Cardiac muscle cell (in vitro differentiated cells and primary cell): ENCODE results near the gene QPRT. TPM values are rescaled to one million over a fixed set of nuclear protein-coding genes. Genes with fewer than 3 reads are reported as not detected.
"Not testable (repeated sequence)": the region's sequence is repeated elsewhere in the genome, so short reads cannot be mapped to it uniquely, and the experiment has no call there.

Source experiments
- DNase-seq, 2 donors: peaks; one replicate each; pipeline versions ENCODE4 v3.0.0 to v3.0.0-alpha.2; 2010 to 2017; ENCODE audit warnings: low read depth in 1 of 2, low spot score in 1 of 2
- H3K27ac ChIP-seq: fragments of 200-600 bp; sonication (generic); 2 replicates; pipeline ENCODE4 v1.5.1; 2016
- H3K27me3 ChIP-seq: fragments of 200-600 bp; sonication (generic); 2 replicates; pipeline ENCODE4 v1.6.0; 2016; ENCODE audit warnings: control low read depth
- H3K36me3 ChIP-seq: fragments of 200-600 bp; sonication (generic); 2 replicates; pipeline ENCODE4 v1.5.1; 2016; ENCODE audit warnings: control low read depth
- H3K4me1 ChIP-seq: fragments of 200-600 bp; sonication (generic); 2 replicates; pipeline ENCODE4 v1.8.1; 2017; ENCODE audit warnings: low read depth, mild to moderate bottlenecking, mixed run types
- H3K4me3 ChIP-seq: fragments of 200-600 bp; sonication (generic); 2 replicates; pipeline ENCODE4 v1.5.1; 2016; ENCODE audit warnings: mild to moderate bottlenecking
- H3K9me3 ChIP-seq: fragments of 200-600 bp; sonication (generic); 2 replicates; pipeline ENCODE4 v1.5.1; 2017; ENCODE audit warnings: low read depth, mild to moderate bottlenecking, control low read depth
- polyA plus RNA-seq: library from polyadenylated mRNA; unstranded; fragments of >200 nt; fragmentation: Nextera tagmentation; extraction: Ambion mirVana; gene quantifications from 2 replicates; pipeline ENCODE4 v1.2.1, GENCODE V29; 2016
- total RNA-seq: library from RNA; depleted of rRNA; stranded (reverse); fragments of >200 nt; gene quantifications from 2 replicates; pipeline ENCODE4 v1.2.3, GENCODE V29; 2016
- TF ChIP-seq, protein P1 (sequence below): IDR thresholded peaks from 2 replicates; pipeline ENCODE4 v1.5.1; 2012; ENCODE audit warnings: low read depth, mild to moderate bottlenecking, low read length

QPRT gene
- total and polyA plus RNA-seq, 2 experiments from 2014 or later = 213 to 268 TPM

DNA sequence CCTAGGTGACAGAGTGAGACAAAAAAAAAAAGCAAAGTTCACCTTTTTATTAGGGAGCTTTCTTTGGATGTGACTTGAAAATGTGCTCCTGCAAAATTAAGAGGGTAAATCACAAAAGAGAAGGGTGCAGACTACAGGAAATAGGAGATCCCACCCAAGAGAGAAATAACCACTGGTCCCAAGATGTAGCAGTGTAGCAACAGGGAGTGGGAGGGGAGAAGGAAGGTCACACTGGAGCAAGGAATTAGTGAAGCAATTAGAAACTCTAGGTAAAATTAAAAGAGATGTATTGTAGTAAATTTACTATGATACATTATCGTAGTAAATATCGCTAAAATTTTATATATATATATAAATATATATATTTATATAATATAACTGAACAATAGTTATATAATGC lies 28.2 kb upstream of the QPRT start:
- H3K4me3 ChIP-seq = no peak overlapping the region
- TF ChIP-seq, protein P1, sequence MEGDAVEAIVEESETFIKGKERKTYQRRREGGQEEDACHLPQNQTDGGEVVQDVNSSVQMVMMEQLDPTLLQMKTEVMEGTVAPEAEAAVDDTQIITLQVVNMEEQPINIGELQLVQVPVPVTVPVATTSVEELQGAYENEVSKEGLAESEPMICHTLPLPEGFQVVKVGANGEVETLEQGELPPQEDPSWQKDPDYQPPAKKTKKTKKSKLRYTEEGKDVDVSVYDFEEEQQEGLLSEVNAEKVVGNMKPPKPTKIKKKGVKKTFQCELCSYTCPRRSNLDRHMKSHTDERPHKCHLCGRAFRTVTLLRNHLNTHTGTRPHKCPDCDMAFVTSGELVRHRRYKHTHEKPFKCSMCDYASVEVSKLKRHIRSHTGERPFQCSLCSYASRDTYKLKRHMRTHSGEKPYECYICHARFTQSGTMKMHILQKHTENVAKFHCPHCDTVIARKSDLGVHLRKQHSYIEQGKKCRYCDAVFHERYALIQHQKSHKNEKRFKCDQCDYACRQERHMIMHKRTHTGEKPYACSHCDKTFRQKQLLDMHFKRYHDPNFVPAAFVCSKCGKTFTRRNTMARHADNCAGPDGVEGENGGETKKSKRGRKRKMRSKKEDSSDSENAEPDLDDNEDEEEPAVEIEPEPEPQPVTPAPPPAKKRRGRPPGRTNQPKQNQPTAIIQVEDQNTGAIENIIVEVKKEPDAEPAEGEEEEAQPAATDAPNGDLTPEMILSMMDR = no peak
- DNase-seq = no peak
- no peaks in the 10 kb centered on the region for H3K27me3 ChIP-seq
- no peaks in the 10 kb centered on the region for H3K36me3 ChIP-seq
- H3K27ac ChIP-seq = no peak overlapping the region
- H3K4me1 ChIP-seq = no peaks in the 10 kb centered on the region
- no peaks in the 10 kb centered on the region for H3K9me3 ChIP-seq

DNA sequence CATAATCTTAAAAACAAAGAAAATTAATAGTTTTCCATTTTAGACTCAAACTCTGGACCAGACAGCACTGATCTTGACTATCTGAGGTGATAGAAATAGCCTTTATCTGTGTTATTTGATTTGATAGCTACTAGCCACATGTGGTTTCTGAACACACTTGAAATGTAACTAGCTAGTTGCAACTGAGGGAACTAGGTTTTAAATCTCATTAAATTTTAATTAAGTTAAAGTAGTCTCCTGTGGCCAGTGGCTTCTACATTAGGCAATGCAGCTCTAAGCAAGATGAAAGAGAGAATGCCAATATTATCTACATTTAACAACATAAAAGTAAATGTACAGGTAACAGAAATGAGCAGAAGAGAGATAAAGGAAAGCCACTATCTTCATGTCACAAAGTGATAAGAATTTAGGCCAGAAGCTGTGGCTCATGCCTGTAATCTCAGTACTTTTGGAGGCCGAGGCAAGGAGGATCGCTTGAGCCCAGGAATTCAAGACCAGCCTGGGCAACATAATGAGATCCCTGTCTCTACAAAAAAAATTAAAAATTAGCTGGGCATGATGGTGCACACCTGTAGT lies 27.1 kb upstream of the QPRT start:
- no peak for DNase-seq
- Histone ChIP-seq H3K27me3 (no peaks in the 10 kb centered on the region), H3K27ac (no peak overlapping the region), H3K9me3 (no peaks in the 10 kb centered on the region), H3K36me3 (no peaks in the 10 kb centered on the region), H3K4me3 (no peak overlapping the region), H3K4me1 (no peaks in the 10 kb centered on the region)
- TF ChIP-seq, protein P1 = no peak

DNA sequence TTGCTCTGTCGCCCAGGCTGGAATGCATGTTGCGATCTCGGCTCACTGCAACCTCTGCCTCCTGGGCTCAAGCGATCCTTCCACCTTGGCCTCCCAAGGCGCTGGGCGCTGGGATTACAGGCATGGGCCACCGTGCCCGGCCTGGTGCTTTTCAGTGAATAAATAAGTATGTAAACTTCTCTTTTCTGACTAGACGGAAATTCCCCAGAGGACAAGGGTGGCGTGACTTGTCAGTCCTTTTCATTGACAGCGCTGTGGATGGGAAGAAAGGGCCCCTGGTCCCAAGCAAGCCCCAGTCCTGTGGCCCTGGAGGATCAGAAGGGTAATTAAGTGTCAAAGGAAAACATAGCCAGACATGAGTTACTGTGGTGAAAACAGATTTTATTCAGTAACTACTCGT lies 25.5 kb upstream of the QPRT start:
- no peaks in the 10 kb centered on the region for H3K9me3 ChIP-seq
- TF ChIP-seq, protein P1 = no peak
- no peak overlapping the region for H3K4me3 ChIP-seq
- no peaks in the 10 kb centered on the region for H3K36me3 ChIP-seq
- DNase-seq = no peak
- H3K4me1 ChIP-seq = no peaks in the 10 kb centered on the region
- H3K27ac ChIP-seq = no peak overlapping the region
- no peaks in the 10 kb centered on the region for H3K27me3 ChIP-seq

DNA sequence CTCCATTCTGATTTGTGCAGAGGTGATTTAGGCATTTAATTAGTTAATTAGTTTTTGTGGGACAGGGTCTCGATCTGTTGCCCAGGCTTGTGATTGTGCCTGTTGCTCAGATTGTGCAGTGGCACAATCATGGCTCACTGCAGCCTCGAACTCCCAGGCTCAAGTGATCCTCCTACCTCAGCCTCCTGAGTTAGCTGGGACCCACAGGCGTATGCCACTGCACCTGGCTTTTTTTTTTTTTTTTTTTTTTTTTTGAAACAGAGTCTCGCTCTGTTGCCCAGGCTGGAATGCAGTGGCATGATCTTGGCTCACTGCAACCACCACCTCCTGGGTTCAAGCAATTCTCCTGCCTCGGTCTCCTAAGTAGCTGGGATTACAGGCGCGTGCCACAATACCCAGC lies 25.1 kb upstream of the QPRT start:
- H3K27ac ChIP-seq, H3K9me3 ChIP-seq, DNase-seq: not testable (repeated sequence)

DNA sequence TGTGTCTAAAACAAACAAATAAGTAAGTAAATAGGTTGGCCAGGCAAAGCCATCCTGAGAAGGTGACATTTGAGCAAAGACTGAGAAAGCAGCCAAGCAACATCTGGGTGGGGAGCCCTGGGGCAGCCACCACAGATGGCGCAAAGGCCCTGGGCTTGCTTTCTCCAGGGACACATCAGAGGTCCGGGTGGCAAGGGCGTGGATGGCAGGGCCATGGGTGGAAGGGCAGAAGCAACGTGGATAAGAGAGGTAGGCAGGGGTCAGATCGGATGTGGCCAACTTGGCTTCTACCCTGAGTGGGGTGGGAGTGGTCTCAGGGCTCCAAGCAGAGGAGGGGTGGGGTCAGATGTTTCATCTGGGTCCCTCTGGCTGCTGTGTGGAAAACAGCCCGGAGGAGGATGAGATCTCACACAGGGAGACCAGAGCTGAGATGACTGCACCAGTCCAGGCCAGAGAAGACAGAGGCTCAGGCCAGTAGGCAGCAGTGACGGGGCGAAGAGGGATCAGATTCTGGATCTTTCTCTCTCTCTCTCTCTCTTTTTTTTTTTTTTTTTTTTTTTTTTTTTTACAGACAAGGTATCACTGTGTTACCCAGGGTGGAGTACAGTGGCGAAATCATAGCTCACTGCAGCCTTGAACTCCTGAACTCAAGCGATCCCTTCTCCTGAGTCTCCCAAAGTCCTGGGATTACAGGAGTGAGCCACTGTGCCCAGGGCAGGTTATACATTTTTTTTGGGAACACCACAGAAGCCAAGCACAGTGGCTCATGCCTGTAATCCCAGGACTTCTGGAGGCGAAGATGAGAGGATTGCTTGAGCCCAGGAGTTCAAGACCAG lies 22.1 kb upstream of the QPRT start:
- TF ChIP-seq, protein P1 = no peak
- H3K9me3 ChIP-seq = no peaks in the 10 kb centered on the region
- DNase-seq = no peak
- H3K4me1 ChIP-seq = no peaks in the 10 kb centered on the region
- no peaks in the 10 kb centered on the region for H3K36me3 ChIP-seq
- no peaks in the 10 kb centered on the region for H3K27me3 ChIP-seq
- no peak overlapping the region for H3K27ac ChIP-seq
- no peak overlapping the region for H3K4me3 ChIP-seq

More for the DNA sequence above, 25.1 kb upstream of the QPRT start:
- not testable (repeated sequence) for H3K4me1 ChIP-seq, H3K27me3 ChIP-seq, H3K4me3 ChIP-seq, H3K36me3 ChIP-seq

DNA sequence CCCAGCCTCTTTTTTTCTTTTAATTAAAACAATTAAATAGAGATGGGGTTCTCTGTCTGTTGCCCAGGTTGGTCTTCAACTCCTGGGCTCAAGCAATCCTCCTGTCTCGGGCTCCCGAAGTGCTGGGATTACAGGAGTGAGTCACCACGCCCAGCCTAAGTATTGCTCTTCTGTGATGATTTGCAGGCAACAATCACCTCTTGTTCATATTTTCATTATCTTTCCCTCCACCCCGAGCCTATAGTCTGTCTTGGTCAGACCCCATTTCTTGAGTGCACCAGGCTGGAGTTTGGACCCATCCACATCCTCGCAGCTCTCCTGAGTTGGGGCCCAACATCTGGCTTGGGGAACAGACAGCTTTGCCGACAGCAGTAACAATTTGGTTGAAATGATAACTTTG lies 20.3 kb upstream of the QPRT start:
- Histone ChIP-seq H3K4me3 (no peak overlapping the region), H3K9me3 (no peaks in the 10 kb centered on the region), H3K27ac (no peak overlapping the region), H3K4me1 (peaks cover 4% of the 10 kb centered on the region), H3K36me3 (no peaks in the 10 kb centered on the region), H3K27me3 (no peaks in the 10 kb centered on the region)
- no peak for DNase-seq
- TF ChIP-seq, protein P1 = no peak
